Mesenchymal stem cell (in vitro differentiated cells and primary cell): ENCODE measurements around the gene LY6G6F.

Experiments
- DNase-seq: peaks from one replicate; pipeline ENCODE4 v3.0.0-alpha.2; 2013
- H2AFZ ChIP-seq: one replicate; pipeline ENCODE4 v1.6.1; 2013; ENCODE audit warnings: low read depth, mild to moderate bottlenecking, control low read depth, inconsistent platforms, low read length, moderate library complexity
- H2AK5ac ChIP-seq: 2 replicates; pipeline ENCODE4 v1.6.1; 2013; ENCODE audit warnings: low read length, moderate library complexity, mild to moderate bottlenecking, inconsistent platforms; ENCODE audit not compliant: severe bottlenecking
- H2BK120ac ChIP-seq: one replicate; pipeline ENCODE4 v1.6.1; 2013; ENCODE audit warnings: low read depth, mild to moderate bottlenecking, inconsistent platforms, low read length, moderate library complexity
- H2BK12ac ChIP-seq, 2 experiments: one replicate each; pipeline ENCODE4 v1.6.1; 2013; ENCODE audit warnings: inconsistent platforms in 2 of 2, low read length in 2 of 2, mild to moderate bottlenecking in 2 of 2, moderate library complexity in 2 of 2, control low read depth in 1 of 2
- H2BK15ac ChIP-seq: one replicate; pipeline ENCODE4 v1.6.1; 2013; ENCODE audit warnings: mild to moderate bottlenecking, low read depth, inconsistent platforms; ENCODE audit not compliant: poor library complexity, severe bottlenecking
- H2BK5ac ChIP-seq: 2 replicates; pipeline ENCODE4 v1.6.1; 2013; ENCODE audit warnings: low read depth, mild to moderate bottlenecking, low read length, control low read depth, inconsistent platforms; ENCODE audit not compliant: poor library complexity, severe bottlenecking
- H3K14ac ChIP-seq, 2 experiments: one replicate each; pipeline ENCODE4 v1.6.1; 2013; ENCODE audit warnings: inconsistent platforms in 2 of 2, low read length in 2 of 2, control low read depth in 1 of 2, mild to moderate bottlenecking in 1 of 2, moderate library complexity in 1 of 2
- H3K18ac ChIP-seq, 2 experiments: one replicate each; pipeline ENCODE4 v1.6.1; 2013; ENCODE audit warnings: inconsistent platforms in 2 of 2, low read length in 2 of 2, control low read depth in 1 of 2, low read depth in 1 of 2, mild to moderate bottlenecking in 1 of 2
- H3K23ac ChIP-seq, 2 experiments: one replicate each; pipeline ENCODE4 v1.6.1; 2013; ENCODE audit warnings: inconsistent platforms in 2 of 2, low read length in 2 of 2, mild to moderate bottlenecking in 2 of 2, moderate library complexity in 2 of 2, control low read depth in 1 of 2
- H3K27ac ChIP-seq: 2 replicates; pipeline ENCODE4 v1.5.1; 2013; ENCODE audit warnings: mild to moderate bottlenecking, moderate library complexity, low read length, control low read depth, inconsistent platforms; ENCODE audit not compliant: poor library complexity, severe bottlenecking
- H3K27me3 ChIP-seq, 2 experiments: 2 replicates each; pipeline versions ENCODE4 v1.6.1 to v1.7.0; 2013; ENCODE audit warnings: low read length in 2 of 2, mild to moderate bottlenecking in 2 of 2, moderate library complexity in 2 of 2, control low read depth in 1 of 2, inconsistent platforms in 1 of 2; ENCODE audit not compliant: control insufficient read depth in 1 of 2, insufficient read depth in 1 of 2
- H3K36me3 ChIP-seq, 2 experiments: 2 replicates each; pipeline versions ENCODE4 v1.6.1 to v1.7.0; 2013; ENCODE audit warnings: low read length in 2 of 2, control low read depth in 1 of 2, inconsistent platforms in 1 of 2, low read depth in 1 of 2, mild to moderate bottlenecking in 1 of 2; ENCODE audit not compliant: insufficient read depth in 2 of 2, control insufficient read depth in 1 of 2
- H3K4ac ChIP-seq, 2 experiments: one replicate each; pipeline ENCODE4 v1.6.1; 2013; ENCODE audit warnings: inconsistent platforms in 2 of 2, low read length in 2 of 2, mild to moderate bottlenecking in 2 of 2, moderate library complexity in 2 of 2, control low read depth in 1 of 2, low read depth in 1 of 2
- H3K4me1 ChIP-seq: 2 replicates; pipeline ENCODE4 v1.6.1; 2013; ENCODE audit warnings: low read depth, low read length, control low read depth; ENCODE audit not compliant: control insufficient read depth, insufficient read depth
- H3K4me2 ChIP-seq: 2 replicates; pipeline ENCODE4 v1.6.1; 2013; ENCODE audit warnings: low read length, mild to moderate bottlenecking, inconsistent platforms; ENCODE audit not compliant: poor library complexity, severe bottlenecking
- H3K4me3 ChIP-seq, 2 experiments: 2 replicates each; pipeline versions ENCODE4 v1.5.1 to v1.7.0; 2013; ENCODE audit warnings: low read length in 2 of 2, mild to moderate bottlenecking in 2 of 2, control low read depth in 1 of 2, low read depth in 1 of 2; ENCODE audit not compliant: insufficient read depth in 1 of 2
- H3K79me1 ChIP-seq: replicated peaks from 2 replicates; pipeline ENCODE4 v1.6.1; 2013; ENCODE audit warnings: mild to moderate bottlenecking, control low read depth, low read length, inconsistent platforms; ENCODE audit not compliant: poor library complexity, severe bottlenecking
- H3K9ac ChIP-seq: 2 replicates; pipeline ENCODE4 v1.7.0; 2013; ENCODE audit warnings: mild to moderate bottlenecking, low read length, moderate library complexity
- H3K9me3 ChIP-seq: 2 replicates; pipeline ENCODE4 v1.7.0; 2013; ENCODE audit warnings: mild to moderate bottlenecking, low read length; ENCODE audit not compliant: control insufficient read depth
- H4K8ac ChIP-seq: one replicate; pipeline ENCODE4 v1.6.1; 2013; ENCODE audit warnings: inconsistent platforms, mild to moderate bottlenecking, low read length, moderate library complexity
- H4K91ac ChIP-seq: one replicate; pipeline ENCODE4 v1.6.1; 2013; ENCODE audit warnings: mild to moderate bottlenecking, low read length, inconsistent platforms
- WGBS: methylation state at CpG from one replicate; pipeline ENCODE4 v1.1.7; 2013; ENCODE audit warnings: mixed read lengths; 5-methylcytosine and 5-hydroxymethylcytosine counted together

Gene LY6G6F

GRCh38 chr6:31728767-31729514 lies 22.3 kb downstream of the LY6G6F start, which contains the start of gene DDAH2:
Gene DDAH2 (minus strand): TSS chr6:31729299. CDS start chr6:31729161, 138 bp downstream.
- Histone ChIP-seq H3K9me3 (no peaks in the 10 kb centered on the region), H3K27me3 (no peaks in the 10 kb centered on the region), H3K23ac (no peak within 1 kb of the TSS), H3K4me2 (peak within 1 kb of the TSS; percentile 82), H2BK5ac (peak within 1 kb of the TSS; percentile 15), H3K4ac (peak within 1 kb of the TSS; percentile 66 to 80), H2AFZ (no peak within 1 kb of the TSS), H3K4me1 (peaks cover 18% of the 10 kb centered on the region), H4K91ac (peak within 1 kb of the TSS; percentile 89), H2AK5ac (no peak within 1 kb of the TSS), H3K36me3 (peaks cover 61 to 64% of the 10 kb centered on the region in 2 experiments), H2BK15ac (peak within 1 kb of the TSS; percentile 87), H2BK12ac (peak within 1 kb of the TSS in 1 of 2 experiments; percentile 55), H3K18ac (peak within 1 kb of the TSS; percentile 85 to 89), H4K8ac (peak within 1 kb of the TSS; percentile 96), H3K4me3 (peak within 1 kb of the TSS; percentile 74 to 93), H3K14ac (peak within 1 kb of the TSS in 1 of 2 experiments; percentile 56), H3K9ac (peak within 1 kb of the TSS; percentile 98), H3K79me1 (peaks cover 19% of the 10 kb centered on the region), H3K27ac (peak within 1 kb of the TSS; percentile 67), H2BK120ac (peak within 1 kb of the TSS; percentile 82)
- DNase-seq: no peak
- 54% methylated on average over 31 of the region's 36 CpGs for WGBS

GRCh38 chr6:31729515-31729978 lies 22.9 kb downstream of the LY6G6F start:
- H3K4me1 ChIP-seq: peaks cover 22% of the 10 kb centered on the region
- H3K18ac ChIP-seq: peak overlapping the region; percentile 85 to 89
- no peak overlapping the region for H2AFZ ChIP-seq
- DNase-seq: peak; percentile 95
- peak overlapping the region; percentile 82 for H3K4me2 ChIP-seq
- no peak overlapping the region for H2AK5ac ChIP-seq
- WGBS: 0% methylated on average over 8 of the region's 29 CpGs
- H2BK15ac ChIP-seq: peak overlapping the region; percentile 87
- H3K27ac ChIP-seq: peak overlapping the region; percentile 67
- H3K9ac ChIP-seq: peak overlapping the region; percentile 98
- H3K9me3 ChIP-seq: no peaks in the 10 kb centered on the region
- peak overlapping the region; percentile 15 for H2BK5ac ChIP-seq
- peak overlapping the region; percentile 89 for H4K91ac ChIP-seq
- peak overlapping the region in 1 of 2 experiments; percentile 56 for H3K14ac ChIP-seq
- H3K23ac ChIP-seq: no peak overlapping the region
- H2BK12ac ChIP-seq: no peak overlapping the region
- peak overlapping the region; percentile 74 to 93 for H3K4me3 ChIP-seq
- H4K8ac ChIP-seq: peak overlapping the region; percentile 96
- peak overlapping the region; percentile 82 for H2BK120ac ChIP-seq
- peak overlapping the region; percentile 66 to 80 for H3K4ac ChIP-seq
- H3K27me3 ChIP-seq: no peaks in the 10 kb centered on the region
- H3K79me1 ChIP-seq: peaks cover 19% of the 10 kb centered on the region
- H3K36me3 ChIP-seq: peaks cover 62 to 67% of the 10 kb centered on the region in 2 experiments

- Histone ChIP-seq H3K18ac (peak overlapping the region; percentile 85 to 89), H3K14ac (peak overlapping the region in 1 of 2 experiments; percentile 56), H2BK120ac (peak overlapping the region; percentile 82), H3K9ac (peak overlapping the region; percentile 98), H3K79me1 (peaks cover 19% of the 10 kb centered on the region), H4K8ac (peak overlapping the region; percentile 96), H3K27ac (peak overlapping the region; percentile 67), H2BK12ac (no peak overlapping the region), H3K36me3 (peaks cover 57 to 67% of the 10 kb centered on the region in 2 experiments), H2AFZ (no peak overlapping the region), H3K23ac (no peak overlapping the region), H3K4me3 (peak overlapping the region; percentile 74 to 93), H3K4me1 (peaks cover 22% of the 10 kb centered on the region), H3K27me3 (no peaks in the 10 kb centered on the region), H2AK5ac (no peak overlapping the region), H3K9me3 (no peaks in the 10 kb centered on the region), H2BK15ac (peak overlapping the region; percentile 87), H3K4ac (peak overlapping the region; percentile 66 to 80), H4K91ac (peak overlapping the region; percentile 89), H2BK5ac (no peak overlapping the region), H3K4me2 (peak overlapping the region; percentile 82)
- WGBS: under 1% methylated on average over 31 of the region's 46 CpGs
- peak; percentile 92 for DNase-seq
Measured at GRCh38 chr6:31729979-31730630, 23.4 kb downstream of the LY6G6F start.

GRCh38 chr6:31730631-31731086 lies 24.0 kb downstream of the LY6G6F start:
- 77% methylated on average over 10 of the region's 11 CpGs for WGBS
- no peak overlapping the region for H2AFZ ChIP-seq

More at GRCh38 chr6:31730631-31731086, 24.0 kb downstream of the LY6G6F start:
- Histone ChIP-seq H3K18ac (no peak overlapping the region), H3K27ac (peak overlapping the region; percentile 19), H3K4me1 (peaks cover 22% of the 10 kb centered on the region), H3K9me3 (no peaks in the 10 kb centered on the region), H3K36me3 (peaks cover 57 to 66% of the 10 kb centered on the region in 2 experiments), H2BK12ac (no peak overlapping the region), H3K14ac (no peak overlapping the region), H2AK5ac (no peak overlapping the region), H3K23ac (no peak overlapping the region), H4K8ac (peak overlapping the region; percentile 80), H3K27me3 (no peaks in the 10 kb centered on the region), H2BK120ac (no peak overlapping the region), H3K4me2 (peak overlapping the region; percentile 82), H3K9ac (peak overlapping the region; percentile 98), H2BK15ac (peak overlapping the region; percentile 62), H3K79me1 (peaks cover 19% of the 10 kb centered on the region), H3K4ac (no peak overlapping the region), H4K91ac (peak overlapping the region; percentile 8), H3K4me3 (peak overlapping the region in 1 of 2 experiments; percentile 93), H2BK5ac (no peak overlapping the region)
- no peak for DNase-seq
